GM19035 (cell line): ENCODE data around the gene SLC6A2.
"Not testable (repeated sequence)": the region's sequence is repeated elsewhere in the genome, so short reads cannot be mapped to it uniquely, and the experiment has no call there.

Experiments used
- ATAC-seq: cut with Tn5 transposase; IDR thresholded peaks from one replicate; pipeline ENCODE4 v1.9.1; 2021; ENCODE audit not compliant: unreplicated experiment

Gene SLC6A2

DNA sequence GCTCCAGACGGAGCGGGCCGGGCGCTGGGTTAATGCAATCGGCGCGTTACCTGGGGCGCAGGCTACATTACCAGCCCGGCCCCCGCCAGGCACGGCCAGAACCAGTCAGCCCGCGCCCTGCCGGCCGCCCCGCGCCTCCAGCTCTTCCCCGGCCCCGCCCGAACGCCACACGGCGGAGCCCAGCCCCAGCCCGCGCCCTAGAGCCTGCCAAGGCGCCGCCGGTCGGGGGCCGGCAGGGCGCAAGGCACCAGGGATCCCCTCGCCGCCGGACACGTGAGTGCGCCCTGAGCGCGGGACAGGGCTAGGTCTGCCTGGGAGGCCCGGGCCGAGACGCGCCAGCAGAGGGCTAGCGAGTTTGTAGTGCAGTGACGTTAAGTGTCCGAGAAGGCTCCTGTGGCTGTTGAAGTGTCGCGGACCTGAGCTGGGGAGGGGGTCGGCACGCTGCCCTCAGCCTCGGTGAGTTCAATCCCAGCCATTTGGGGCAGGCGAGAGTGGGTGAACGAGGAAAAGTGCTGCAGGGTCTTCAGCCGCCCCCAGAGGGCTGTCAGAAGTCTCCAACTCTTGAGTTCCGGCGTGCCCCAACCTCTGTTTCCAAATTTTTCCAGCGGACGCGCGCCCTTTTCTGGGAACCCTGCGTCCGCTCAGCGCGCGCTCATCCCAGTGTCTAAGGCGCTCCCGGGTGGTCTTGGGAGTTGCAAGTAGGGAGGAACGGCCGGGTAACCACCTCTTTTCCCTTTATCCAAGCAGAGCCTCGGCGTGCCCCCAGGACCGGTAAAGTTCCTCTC lies at the start of gene SLC6A2:
Gene SLC6A2, plus strand, starts transcription at position 92 of the 785 bp plus-strand sequence. CDS start 707 bp downstream, outside the sequence.
- ATAC-seq, result no peak

DNA sequence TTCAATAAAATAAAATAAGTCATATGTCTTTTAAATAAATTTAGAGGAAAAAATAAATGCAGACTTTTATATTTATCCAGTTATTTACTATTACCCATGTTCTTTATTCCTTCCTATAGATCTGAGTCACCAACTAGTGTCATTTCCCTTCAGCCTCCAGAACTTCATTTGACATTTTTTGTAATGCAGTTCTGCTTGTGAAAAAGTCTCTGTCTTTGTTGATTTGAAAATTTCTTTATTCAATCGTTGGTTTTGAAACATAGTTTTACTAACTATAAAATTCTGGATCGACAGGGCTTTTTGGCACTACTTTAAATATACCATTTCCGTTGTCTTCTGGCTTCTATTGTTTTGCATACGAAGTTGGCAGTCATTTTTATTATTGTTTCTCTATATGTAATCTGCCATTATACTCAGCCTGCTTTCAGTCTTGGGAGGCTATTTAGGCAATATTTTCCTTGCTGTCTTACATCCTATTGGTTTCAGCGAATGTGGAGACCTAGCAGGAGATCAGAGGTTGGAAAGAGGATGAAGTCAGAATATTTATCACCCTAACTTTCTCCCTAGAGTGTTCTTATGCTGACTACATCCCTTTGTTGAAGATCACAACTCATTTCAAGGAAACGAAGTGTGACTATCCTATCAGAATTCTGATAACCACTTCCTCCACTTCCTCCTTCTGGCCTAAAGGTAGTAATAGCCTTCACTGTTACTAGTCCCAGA lies 42.0 kb upstream of the SLC6A2 start:
- ATAC-seq, result no peak

DNA sequence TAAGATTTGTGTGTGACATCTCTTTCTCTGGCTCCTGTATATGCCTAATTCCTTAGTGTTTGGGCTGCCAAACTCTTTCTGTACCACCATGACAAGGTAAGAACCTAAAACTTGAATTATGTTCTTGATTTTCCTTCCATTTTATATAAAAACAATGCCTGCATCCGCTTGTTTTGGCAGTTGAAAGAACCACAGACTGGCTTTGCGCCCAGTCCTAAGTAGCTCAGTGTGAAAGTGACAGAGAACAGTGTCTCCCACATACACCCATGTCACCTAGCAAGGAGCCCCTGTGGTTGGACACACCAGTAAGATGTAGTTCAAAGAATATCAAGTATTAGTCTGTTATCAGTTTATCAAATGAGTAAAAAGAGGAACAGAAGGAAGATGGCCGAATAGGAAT lies 40.7 kb upstream of the SLC6A2 start:
- no peak for ATAC-seq

DNA sequence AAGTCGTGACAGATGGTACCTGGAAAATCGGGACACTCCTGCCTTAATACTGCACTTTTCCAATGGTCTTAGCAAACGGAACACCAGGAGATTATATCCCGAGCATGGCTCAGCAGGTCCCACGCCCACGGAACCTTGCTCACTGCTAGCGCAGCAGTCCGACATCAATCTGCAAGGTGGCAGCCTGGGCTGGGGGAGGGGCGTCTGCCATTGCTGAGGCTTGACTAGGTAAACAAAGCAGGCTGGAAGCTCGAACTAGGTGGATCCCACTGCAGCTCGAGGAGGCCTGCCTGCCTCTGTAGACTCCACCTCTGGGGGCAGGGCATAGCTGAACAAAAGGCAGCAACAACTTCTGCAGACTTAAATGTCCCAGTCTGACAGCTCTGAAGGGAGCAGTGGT lies 40.1 kb upstream of the SLC6A2 start:
- ATAC-seq, result not testable (repeated sequence)

DNA sequence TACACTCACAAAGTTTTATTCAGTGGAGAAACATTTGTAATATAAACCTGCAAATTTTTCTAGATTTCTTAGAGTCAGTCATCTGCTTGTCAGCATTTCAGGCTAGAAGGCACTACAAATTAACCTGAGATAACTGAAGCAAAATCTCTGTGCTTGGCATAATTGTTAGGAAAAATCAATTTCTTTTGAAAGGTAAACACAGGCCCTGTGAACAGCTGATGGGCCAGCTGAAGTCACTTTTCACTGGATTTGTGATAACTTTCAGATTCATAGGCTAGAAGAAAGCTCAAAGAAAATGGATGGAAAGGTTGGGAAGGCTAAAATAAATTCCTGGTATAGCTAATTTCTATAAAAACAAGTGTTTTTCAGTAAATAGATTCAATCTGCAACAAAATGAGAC lies 34.0 kb upstream of the SLC6A2 start:
- no peak for ATAC-seq

- ATAC-seq, result no peak
Measured at GRCh38 chr16:55622272-55622671, 33.5 kb upstream of the SLC6A2 start.

DNA sequence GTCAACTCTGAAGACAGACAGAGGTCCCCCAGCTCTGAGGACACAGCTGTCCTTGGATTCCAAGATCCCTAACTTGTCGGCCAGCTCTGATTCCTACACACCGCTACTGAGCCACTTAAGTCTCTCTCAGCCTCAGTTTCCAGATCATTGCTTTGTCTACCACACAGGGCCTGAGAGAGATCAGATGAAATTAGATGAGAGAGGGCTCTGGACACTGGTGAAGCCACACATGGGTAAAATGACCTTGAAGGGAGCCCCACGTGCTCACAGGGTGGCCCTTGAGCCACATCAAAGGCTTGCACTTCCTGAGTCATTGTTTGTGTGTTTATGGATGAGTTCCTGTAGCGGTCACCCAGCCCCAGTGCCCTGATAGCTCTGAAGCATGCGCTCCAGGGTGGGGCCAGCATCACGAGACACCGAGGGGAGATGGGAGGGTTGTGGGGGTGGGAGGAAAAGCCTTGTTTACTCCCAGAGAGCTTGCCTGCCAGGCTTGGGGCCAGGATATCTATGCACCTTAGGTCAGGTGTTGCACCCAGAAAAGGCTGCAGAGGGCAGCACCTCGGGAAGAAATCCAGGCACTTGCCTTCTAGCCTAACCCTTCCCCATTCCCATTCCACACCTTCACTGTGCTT lies 32.7 kb upstream of the SLC6A2 start:
- ATAC-seq, result no peak

DNA sequence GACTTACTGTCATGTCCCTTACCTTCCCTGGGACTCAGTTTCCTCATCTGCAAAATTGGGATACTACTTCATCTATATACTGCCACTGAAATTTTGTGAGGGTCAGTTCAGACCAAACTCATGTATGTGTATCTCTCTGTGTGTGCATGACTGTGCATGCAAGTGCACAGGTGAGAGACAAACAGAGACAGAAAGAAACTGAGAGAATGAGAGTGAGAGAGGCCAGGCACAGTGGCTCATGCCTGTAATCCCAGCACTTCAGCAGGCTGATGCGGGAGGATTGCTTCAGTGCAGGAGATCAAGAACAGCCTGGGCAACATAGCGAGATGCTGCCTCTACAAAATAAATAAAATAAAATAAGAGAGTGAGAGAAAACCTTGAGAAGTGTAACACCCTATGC lies 32.1 kb upstream of the SLC6A2 start:
- ATAC-seq, result no peak

- no peak for ATAC-seq
Measured at GRCh38 chr16:55624696-55625095, 31.1 kb upstream of the SLC6A2 start.

DNA sequence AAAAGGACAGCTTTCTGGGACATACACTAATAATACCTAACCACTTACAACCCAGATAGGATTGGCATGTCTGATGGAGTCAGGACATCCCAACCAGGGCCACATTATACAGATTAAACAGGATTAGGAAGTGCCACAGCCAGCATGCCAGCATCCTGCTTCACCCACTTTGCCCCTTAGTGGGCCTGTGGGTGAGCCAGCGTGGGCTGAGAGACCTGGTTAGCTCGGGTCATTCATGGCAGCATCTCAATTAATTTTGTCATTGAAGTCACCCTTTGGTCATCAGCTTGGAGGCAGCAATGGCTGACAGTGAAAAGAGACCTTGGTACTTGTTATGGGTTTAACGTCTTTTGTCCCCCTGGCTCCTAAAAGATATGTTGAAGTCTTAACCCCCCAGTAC lies 29.9 kb upstream of the SLC6A2 start:
- ATAC-seq, result no peak

GRCh38 chr16:55628306-55628968 lies 27.4 kb upstream of the SLC6A2 start:
- no peak for ATAC-seq

- ATAC-seq, result no peak
Measured at GRCh38 chr16:55630774-55631173, 25.0 kb upstream of the SLC6A2 start.

DNA sequence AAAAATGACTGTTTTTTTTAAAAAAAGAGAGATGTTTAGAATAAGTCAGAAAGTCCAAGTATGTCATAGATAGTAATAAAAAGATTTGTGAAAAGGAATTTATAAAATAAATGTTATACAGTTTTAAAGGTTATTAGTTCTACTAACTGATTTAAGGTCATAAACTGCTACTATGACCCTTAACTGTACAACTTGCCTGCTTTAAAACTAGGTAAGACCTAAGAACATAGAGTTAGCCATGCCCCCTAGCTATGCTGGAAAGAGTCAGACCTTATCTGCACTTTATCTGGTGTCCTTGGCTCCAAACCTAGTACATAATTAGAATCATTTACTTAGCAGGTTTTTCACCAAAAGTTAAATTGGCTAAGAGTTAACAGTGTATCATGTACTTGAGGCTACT lies 23.5 kb upstream of the SLC6A2 start:
- ATAC-seq, result no peak

DNA sequence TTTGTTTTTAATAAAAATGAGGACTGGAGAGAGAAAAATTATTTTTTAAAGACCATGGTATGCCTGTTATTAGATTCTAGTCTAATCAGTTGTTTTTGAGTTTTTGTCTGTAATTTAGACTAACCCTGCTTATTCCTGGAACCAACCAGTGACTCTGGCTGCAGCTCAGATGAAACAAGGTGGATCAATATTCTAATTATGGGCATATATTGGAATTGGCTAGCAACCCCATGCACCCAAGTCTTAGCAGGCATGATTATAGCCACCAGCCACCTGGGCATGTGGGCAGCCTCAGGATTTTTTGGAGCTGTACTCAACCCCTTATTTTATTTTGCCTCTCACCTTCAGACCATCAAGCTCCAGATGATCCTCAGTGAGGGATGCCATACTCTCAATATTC lies 21.6 kb upstream of the SLC6A2 start:
- no peak for ATAC-seq

DNA sequence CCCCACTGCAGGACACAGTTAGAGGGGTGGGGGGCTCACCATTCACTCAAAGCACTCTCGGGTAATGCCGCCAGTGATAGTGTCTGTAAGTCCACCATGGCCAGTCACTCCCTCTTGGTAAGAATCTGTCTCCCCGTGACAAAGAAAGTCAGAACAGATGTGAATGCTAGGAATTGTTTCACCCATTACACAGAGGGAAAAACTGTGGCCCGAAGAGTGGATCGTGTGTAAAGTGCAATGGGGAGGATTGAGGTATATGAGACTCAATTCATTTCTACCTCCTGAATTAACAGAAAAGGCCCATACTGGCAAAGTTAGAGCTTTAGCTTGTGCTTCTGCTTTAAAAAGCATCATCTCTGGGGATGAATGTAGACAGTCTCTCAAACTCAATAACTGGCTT lies 17.5 kb upstream of the SLC6A2 start:
- ATAC-seq, result no peak

DNA sequence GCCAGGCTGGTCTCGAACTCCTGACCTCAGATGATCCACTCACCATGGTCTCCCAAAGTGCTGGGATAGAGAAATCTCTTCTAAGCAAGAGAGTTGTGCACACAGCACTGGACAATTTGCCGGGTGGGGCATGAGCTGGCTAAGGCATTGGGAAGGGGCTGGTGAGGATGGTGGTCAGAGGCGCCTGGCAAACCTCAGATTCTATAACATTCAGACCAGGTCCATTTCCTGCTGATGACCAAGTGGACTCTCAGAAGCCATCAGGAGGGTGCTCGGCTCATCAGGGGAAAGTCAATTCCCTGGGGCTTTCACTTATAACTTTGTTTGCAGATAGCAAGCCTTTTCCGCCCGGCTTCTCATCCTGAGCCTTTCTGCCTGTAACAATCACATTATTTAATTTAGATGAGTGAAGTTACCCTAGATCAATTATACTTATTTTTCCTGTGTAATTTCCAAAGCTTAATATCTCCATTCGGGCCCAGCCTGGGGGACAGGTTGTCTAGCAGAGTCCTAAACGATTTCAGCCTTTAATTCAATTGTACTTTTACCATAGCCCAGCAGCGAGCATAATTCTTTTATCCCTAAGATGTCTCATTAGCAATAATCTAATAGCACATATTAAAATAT lies 15.0 kb upstream of the SLC6A2 start:
- ATAC-seq, result no peak

GRCh38 chr16:55641430-55642056 lies 14.2 kb upstream of the SLC6A2 start:
- no peak for ATAC-seq

DNA sequence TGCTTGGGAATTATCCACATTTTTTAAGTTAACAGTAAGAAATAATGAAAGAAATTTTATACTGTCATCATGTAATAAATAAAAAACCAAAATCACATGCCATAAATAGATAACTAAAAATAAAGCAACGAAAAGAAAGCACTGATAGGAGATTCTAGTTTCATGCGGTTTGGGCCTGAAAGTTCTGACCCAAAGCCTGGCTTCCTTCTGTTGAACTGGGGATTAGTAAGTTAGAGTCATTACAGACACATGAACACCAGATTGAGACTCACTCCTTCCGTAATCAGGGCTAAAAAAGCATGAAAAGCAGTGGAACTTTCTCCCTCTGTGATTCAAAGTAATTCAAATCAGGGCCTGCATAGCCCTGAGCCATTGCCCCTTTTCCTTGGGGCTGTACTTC lies 13.2 kb upstream of the SLC6A2 start:
- ATAC-seq, result no peak

GRCh38 chr16:55643161-55643970 lies 12.4 kb upstream of the SLC6A2 start:
- no peak for ATAC-seq

DNA sequence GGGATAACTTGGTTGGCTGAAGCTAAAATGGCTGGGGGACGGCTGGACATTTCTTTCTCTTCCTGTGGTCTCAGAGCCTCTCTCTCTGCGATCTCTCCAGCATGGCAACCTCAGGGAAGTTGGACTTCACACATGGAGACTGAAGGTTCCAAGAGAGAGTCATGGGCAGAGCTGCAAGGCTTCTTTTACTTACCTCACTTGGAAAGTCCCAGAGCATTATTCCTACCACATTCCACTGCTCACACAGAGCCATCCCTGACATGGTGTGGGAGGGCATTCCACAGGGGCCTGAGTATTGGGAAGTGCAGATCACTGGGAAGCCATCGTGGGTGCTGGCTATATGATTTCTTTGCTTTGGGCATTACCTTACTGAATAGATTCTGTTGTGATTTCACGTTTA lies 9.8 kb upstream of the SLC6A2 start:
- ATAC-seq, result no peak
